Measurements from ENCODE around the gene ITPR2.
A peak's percentile ranks its signal among the peaks of the same experiment; 100 is the strongest.

Gene ITPR2

GRCh38 chr12:26711569-26711968, 121.4 kb downstream of the ITPR2 start:
- DNase-seq (no peak), ATAC-seq (replicated peaks) (no peak)
- H3K4me3 Mint-ChIP-seq = no peak overlapping the region
- H3K36me3 Mint-ChIP-seq (ENCODE audit: insufficient read depth) = peaks cover 12% of the 10 kb centered on the region
- peaks cover 0 to 4% of the 10 kb centered on the region in 2 donors for H3K4me1 Mint-ChIP-seq (ENCODE audit: low read depth in 2 of 2)
- H3K27ac Mint-ChIP-seq = no peak overlapping the region
- peaks cover 0 to 3% of the 10 kb centered on the region in 2 donors for H3K9me3 Mint-ChIP-seq
- no peaks in the 10 kb centered on the region for H3K27me3 Mint-ChIP-seq

- no peak overlapping the region for H3K4me3 Mint-ChIP-seq
Measured at GRCh38 chr12:26711072-26711471, 121.9 kb downstream of the ITPR2 start.

GRCh38 chr12:26705851-26706250, 127.1 kb downstream of the ITPR2 start:
- Mint-ChIP-seq H3K36me3 (ENCODE audit: insufficient read depth) (peaks cover 6% of the 10 kb centered on the region), H3K4me3 (no peak overlapping the region), H3K9me3 (peaks cover 0 to 3% of the 10 kb centered on the region in 2 donors), H3K27ac (no peak overlapping the region), H3K27me3 (no peaks in the 10 kb centered on the region), H3K4me1 (ENCODE audit: low read depth in 2 of 2) (no peaks in the 10 kb centered on the region)
- DNase-seq (no peak), ATAC-seq (replicated peaks) (no peak)

More at GRCh38 chr12:26711072-26711471, 121.9 kb downstream of the ITPR2 start:
- Mint-ChIP-seq H3K27me3 (no peaks in the 10 kb centered on the region), H3K9me3 (peaks cover 0 to 3% of the 10 kb centered on the region in 2 donors), H3K36me3 (ENCODE audit: insufficient read depth) (peaks cover 12% of the 10 kb centered on the region), H3K4me1 (ENCODE audit: low read depth in 2 of 2) (peaks cover 0 to 4% of the 10 kb centered on the region in 2 donors), H3K27ac (no peak overlapping the region)
- no peak for ATAC-seq (replicated peaks)
- no peak for DNase-seq

GRCh38 chr12:26704684-26705460, 128.1 kb downstream of the ITPR2 start:
- DNase-seq = no peak
- H3K4me3 Mint-ChIP-seq = no peak overlapping the region
- no peaks in the 10 kb centered on the region for H3K4me1 Mint-ChIP-seq (ENCODE audit: low read depth in 2 of 2)
- H3K27me3 Mint-ChIP-seq = no peaks in the 10 kb centered on the region
- no peak overlapping the region for H3K27ac Mint-ChIP-seq
- peaks cover 0 to 3% of the 10 kb centered on the region in 2 donors for H3K9me3 Mint-ChIP-seq
- H3K36me3 Mint-ChIP-seq (ENCODE audit: insufficient read depth) = peaks cover 8% of the 10 kb centered on the region
- ATAC-seq (replicated peaks) = no peak

- DNase-seq = no peak
- no peak for ATAC-seq (replicated peaks)
- H3K9me3 Mint-ChIP-seq = peaks cover 0 to 3% of the 10 kb centered on the region in 2 donors
- H3K27ac Mint-ChIP-seq = no peak overlapping the region
- no peak overlapping the region for H3K4me3 Mint-ChIP-seq
- peaks cover 8% of the 10 kb centered on the region for H3K36me3 Mint-ChIP-seq (ENCODE audit: insufficient read depth)
- no peaks in the 10 kb centered on the region for H3K4me1 Mint-ChIP-seq (ENCODE audit: low read depth in 2 of 2)
- no peaks in the 10 kb centered on the region for H3K27me3 Mint-ChIP-seq
Measured at GRCh38 chr12:26704214-26704613, 128.8 kb downstream of the ITPR2 start.

- Mint-ChIP-seq H3K27me3 (no peaks in the 10 kb centered on the region), H3K36me3 (ENCODE audit: insufficient read depth) (peaks cover 8% of the 10 kb centered on the region), H3K4me1 (ENCODE audit: low read depth in 2 of 2) (no peaks in the 10 kb centered on the region), H3K27ac (no peak overlapping the region), H3K4me3 (no peak overlapping the region), H3K9me3 (no peaks in the 10 kb centered on the region)
- ATAC-seq (replicated peaks) (no peak), DNase-seq (no peak)
Measured at GRCh38 chr12:26702741-26703140, 130.3 kb downstream of the ITPR2 start.

GRCh38 chr12:26701604-26702215, 131.3 kb downstream of the ITPR2 start:
- H3K9me3 Mint-ChIP-seq = no peaks in the 10 kb centered on the region
- ATAC-seq (replicated peaks) (no peak), DNase-seq (no peak)
- H3K4me1 Mint-ChIP-seq (ENCODE audit: low read depth in 2 of 2) = peaks cover 0 to 4% of the 10 kb centered on the region in 2 donors
- H3K27me3 Mint-ChIP-seq = no peaks in the 10 kb centered on the region
- peaks cover 5% of the 10 kb centered on the region for H3K36me3 Mint-ChIP-seq (ENCODE audit: insufficient read depth)
- no peak overlapping the region for H3K27ac Mint-ChIP-seq
- H3K4me3 Mint-ChIP-seq = no peak overlapping the region

- H3K27me3 Mint-ChIP-seq = no peaks in the 10 kb centered on the region
- no peak overlapping the region for H3K4me3 Mint-ChIP-seq
- DNase-seq (no peak), ATAC-seq (replicated peaks) (no peak)
- H3K4me1 Mint-ChIP-seq (ENCODE audit: low read depth in 2 of 2) = peaks cover 0 to 5% of the 10 kb centered on the region in 2 donors
- H3K9me3 Mint-ChIP-seq = no peaks in the 10 kb centered on the region
- no peak overlapping the region for H3K27ac Mint-ChIP-seq
- H3K36me3 Mint-ChIP-seq (ENCODE audit: insufficient read depth) = peaks cover 6% of the 10 kb centered on the region
Measured at GRCh38 chr12:26700430-26700829, 132.6 kb downstream of the ITPR2 start.

- no peaks in the 10 kb centered on the region for H3K27me3 Mint-ChIP-seq
- ATAC-seq (replicated peaks) = no peak
- no peak overlapping the region for H3K27ac Mint-ChIP-seq
- peaks cover 10% of the 10 kb centered on the region for H3K36me3 Mint-ChIP-seq (ENCODE audit: insufficient read depth)
- no peak for DNase-seq
- no peaks in the 10 kb centered on the region for H3K9me3 Mint-ChIP-seq
- H3K4me3 Mint-ChIP-seq = no peak overlapping the region
- peaks cover 0 to 5% of the 10 kb centered on the region in 2 donors for H3K4me1 Mint-ChIP-seq (ENCODE audit: low read depth in 2 of 2)
Measured at GRCh38 chr12:26699237-26699636, 133.8 kb downstream of the ITPR2 start.

GRCh38 chr12:26698186-26698585, 134.8 kb downstream of the ITPR2 start:
- Mint-ChIP-seq H3K27me3 (no peaks in the 10 kb centered on the region), H3K36me3 (ENCODE audit: insufficient read depth) (peaks cover 14% of the 10 kb centered on the region), H3K9me3 (no peaks in the 10 kb centered on the region), H3K4me3 (no peak overlapping the region), H3K27ac (peak overlapping the region in 1 of 2 donors; percentile 10), H3K4me1 (ENCODE audit: low read depth in 2 of 2) (peaks cover 0 to 5% of the 10 kb centered on the region in 2 donors)
- ATAC-seq (replicated peaks) = no peak
- DNase-seq = no peak

GRCh38 chr12:26697217-26697616, 135.8 kb downstream of the ITPR2 start:
- H3K36me3 Mint-ChIP-seq (ENCODE audit: insufficient read depth) = peaks cover 14% of the 10 kb centered on the region
- H3K4me1 Mint-ChIP-seq (ENCODE audit: low read depth in 2 of 2) = peaks cover 0 to 5% of the 10 kb centered on the region in 2 donors
- no peak overlapping the region for H3K27ac Mint-ChIP-seq

GRCh38 chr12:26696613-26697092, 136.3 kb downstream of the ITPR2 start:
- ATAC-seq (replicated peaks) = peak; percentile 31
- H3K27ac Mint-ChIP-seq = peak overlapping the region in 1 of 2 donors; percentile 20

More at GRCh38 chr12:26697217-26697616, 135.8 kb downstream of the ITPR2 start:
- H3K4me3 Mint-ChIP-seq = no peak overlapping the region
- H3K27me3 Mint-ChIP-seq = no peaks in the 10 kb centered on the region
- H3K9me3 Mint-ChIP-seq = no peaks in the 10 kb centered on the region
- DNase-seq (no peak), ATAC-seq (replicated peaks) (no peak)

GRCh38 chr12:26696048-26696612, 136.9 kb downstream of the ITPR2 start:
- ATAC-seq (replicated peaks) = no peak
- Mint-ChIP-seq H3K36me3 (ENCODE audit: insufficient read depth) (peaks cover 14% of the 10 kb centered on the region), H3K27me3 (no peaks in the 10 kb centered on the region), H3K27ac (peak overlapping the region in 1 of 2 donors; percentile 20), H3K4me1 (ENCODE audit: low read depth in 2 of 2) (peaks cover 0 to 5% of the 10 kb centered on the region in 2 donors), H3K9me3 (no peaks in the 10 kb centered on the region), H3K4me3 (no peak overlapping the region)
- DNase-seq = no peak

More at GRCh38 chr12:26696613-26697092, 136.3 kb downstream of the ITPR2 start:
- H3K4me1 Mint-ChIP-seq (ENCODE audit: low read depth in 2 of 2) = peaks cover 0 to 5% of the 10 kb centered on the region in 2 donors
- no peak overlapping the region for H3K4me3 Mint-ChIP-seq
- H3K27me3 Mint-ChIP-seq = no peaks in the 10 kb centered on the region
- peaks cover 14% of the 10 kb centered on the region for H3K36me3 Mint-ChIP-seq (ENCODE audit: insufficient read depth)
- no peak for DNase-seq
- H3K9me3 Mint-ChIP-seq = no peaks in the 10 kb centered on the region
